Urothelium cell line (cell line): ENCODE results near the gene ZFPM1.

Source experiments
- DNase-seq: peaks from one replicate; pipeline ENCODE4 v3.0.0; 2011; ENCODE audit warnings: low spot score, mixed read lengths
- FAIRE-seq: peaks from 2 replicates; lab custom pipeline; 2011; peaks lifted over from hg19 to GRCh38; lab: Jason Lieb, UNC

The ZFPM1 gene

GRCh38 chr16:88433632-88434352 lies 19.3 kb upstream of the ZFPM1 start:
- DNase-seq (no peak), FAIRE-seq (no peak)

GRCh38 chr16:88434353-88434690 lies 18.8 kb upstream of the ZFPM1 start:
- DNase-seq (no peak), FAIRE-seq (no peak)

GRCh38 chr16:88434746-88435145 lies 18.3 kb upstream of the ZFPM1 start:
- FAIRE-seq (no peak), DNase-seq (no peak)

GRCh38 chr16:88435437-88436355 lies 17.4 kb upstream of the ZFPM1 start:
- DNase-seq (no peak), FAIRE-seq (no peak)

GRCh38 chr16:88436796-88437195 lies 16.3 kb upstream of the ZFPM1 start:
- DNase-seq, result no peak
- no peak for FAIRE-seq

- FAIRE-seq, result peak; percentile 55
- DNase-seq, result peak; percentile 83
These were observed 15.6 kb upstream of the ZFPM1 start for GRCh38 chr16:88437367-88437964.

GRCh38 chr16:88438084-88438870 lies 14.8 kb upstream of the ZFPM1 start:
- no peak for FAIRE-seq

GRCh38 chr16:88439016-88439415 lies 14.1 kb upstream of the ZFPM1 start:
- no peak for FAIRE-seq
- no peak for DNase-seq

More at GRCh38 chr16:88438084-88438870, 14.8 kb upstream of the ZFPM1 start:
- no peak for DNase-seq

- FAIRE-seq, result no peak
These were observed 13.4 kb upstream of the ZFPM1 start for GRCh38 chr16:88439706-88440105.

GRCh38 chr16:88440111-88440510 lies 13.0 kb upstream of the ZFPM1 start:
- DNase-seq, result no peak
- no peak for FAIRE-seq

More at GRCh38 chr16:88439706-88440105, 13.4 kb upstream of the ZFPM1 start:
- no peak for DNase-seq

- DNase-seq (no peak), FAIRE-seq (no peak)
These were observed 12.2 kb upstream of the ZFPM1 start for GRCh38 chr16:88440686-88441405.

GRCh38 chr16:88441460-88441859 lies 11.6 kb upstream of the ZFPM1 start:
- FAIRE-seq, result no peak
- DNase-seq, result no peak

GRCh38 chr16:88442383-88442726 lies 10.7 kb upstream of the ZFPM1 start:
- no peak for DNase-seq
- FAIRE-seq, result no peak

GRCh38 chr16:88442727-88443576 lies 10.1 kb upstream of the ZFPM1 start:
- FAIRE-seq (peak; percentile 65), DNase-seq (peak; percentile 91)

GRCh38 chr16:88444826-88445582 lies 8.1 kb upstream of the ZFPM1 start:
- no peak for FAIRE-seq
- no peak for DNase-seq

- FAIRE-seq (no peak), DNase-seq (no peak)
These were observed 7.5 kb upstream of the ZFPM1 start for GRCh38 chr16:88445583-88445960.

- DNase-seq (no peak), FAIRE-seq (no peak)
These were observed 7.0 kb upstream of the ZFPM1 start for GRCh38 chr16:88446061-88446460.

GRCh38 chr16:88446736-88447135 lies 6.3 kb upstream of the ZFPM1 start:
- DNase-seq (no peak), FAIRE-seq (no peak)

GRCh38 chr16:88447881-88448280 lies 5.2 kb upstream of the ZFPM1 start:
- no peak for FAIRE-seq

More at GRCh38 chr16:88447881-88448280, 5.2 kb upstream of the ZFPM1 start:
- DNase-seq, result no peak
